Measurements from ENCODE around the gene SNRK. TPM values are rescaled to one million over a fixed set of nuclear protein-coding genes. Genes with fewer than 3 reads are reported as not detected.

Gene SNRK
- total and polyA plus RNA-seq, 11 donors = 9.3 to 41.5 (median 23.0) TPM

- TF ChIP-seq, protein P1, sequence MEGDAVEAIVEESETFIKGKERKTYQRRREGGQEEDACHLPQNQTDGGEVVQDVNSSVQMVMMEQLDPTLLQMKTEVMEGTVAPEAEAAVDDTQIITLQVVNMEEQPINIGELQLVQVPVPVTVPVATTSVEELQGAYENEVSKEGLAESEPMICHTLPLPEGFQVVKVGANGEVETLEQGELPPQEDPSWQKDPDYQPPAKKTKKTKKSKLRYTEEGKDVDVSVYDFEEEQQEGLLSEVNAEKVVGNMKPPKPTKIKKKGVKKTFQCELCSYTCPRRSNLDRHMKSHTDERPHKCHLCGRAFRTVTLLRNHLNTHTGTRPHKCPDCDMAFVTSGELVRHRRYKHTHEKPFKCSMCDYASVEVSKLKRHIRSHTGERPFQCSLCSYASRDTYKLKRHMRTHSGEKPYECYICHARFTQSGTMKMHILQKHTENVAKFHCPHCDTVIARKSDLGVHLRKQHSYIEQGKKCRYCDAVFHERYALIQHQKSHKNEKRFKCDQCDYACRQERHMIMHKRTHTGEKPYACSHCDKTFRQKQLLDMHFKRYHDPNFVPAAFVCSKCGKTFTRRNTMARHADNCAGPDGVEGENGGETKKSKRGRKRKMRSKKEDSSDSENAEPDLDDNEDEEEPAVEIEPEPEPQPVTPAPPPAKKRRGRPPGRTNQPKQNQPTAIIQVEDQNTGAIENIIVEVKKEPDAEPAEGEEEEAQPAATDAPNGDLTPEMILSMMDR (IDR thresholded peaks at IDR 0.05) = no peak
- Histone ChIP-seq H3K36me3 (no peaks in the 10 kb centered on the region), H3K4me1 (peaks cover 0 to 22% (median 0%) of the 10 kb centered on the region in 12 donors), H3K4me3 (no peak overlapping the region), H3K27ac (no peak overlapping the region), H3K9me3 (no peaks in the 10 kb centered on the region), H3K27me3 (no peaks in the 10 kb centered on the region)
- WGBS, 4 donors = 68 to 75% (median 72%) methylated on average over 2 of the region's 2 CpGs
- intact Hi-C loops (cut with DNase I) = no loop called here
- ATAC-seq = no peak
- DNase-seq = no peak
Observed at GRCh38 chr3:43257850-43258249, 28.5 kb upstream of the SNRK start.

DNA sequence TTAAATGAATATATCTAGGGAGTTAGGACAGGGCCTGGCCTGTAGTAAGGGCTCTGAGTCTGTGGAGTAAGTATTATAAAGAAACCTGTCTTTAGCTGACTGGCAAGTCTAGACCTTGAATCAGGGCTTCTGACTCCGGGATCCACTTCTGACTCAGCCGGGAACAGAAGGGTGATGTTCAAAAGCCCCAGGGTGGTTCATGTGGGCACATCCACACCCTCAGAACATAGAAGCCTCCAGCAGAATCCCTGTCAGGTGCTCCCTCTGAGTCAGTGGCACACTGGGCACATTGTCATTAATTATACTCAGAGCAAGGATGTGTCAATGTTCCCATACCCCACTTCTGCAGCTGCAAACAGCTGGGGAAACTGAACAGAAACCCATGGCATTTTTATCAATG, 26.7 kb upstream of the SNRK start:
- intact Hi-C loops (cut with DNase I) = no loop called here

GRCh38 chr3:43260412-43260811, 25.9 kb upstream of the SNRK start:
- Histone ChIP-seq H3K36me3 (no peaks in the 10 kb centered on the region), H3K27ac (no peak overlapping the region), H3K4me3 (no peak overlapping the region), H3K27me3 (no peaks in the 10 kb centered on the region), H3K9me3 (no peaks in the 10 kb centered on the region), H3K4me1 (peaks cover 0 to 15% (median 0%) of the 10 kb centered on the region in 12 donors)
- ATAC-seq = no peak
- DNase-seq = no peak
- WGBS, 4 donors = 93 to 100% (median 96%) methylated on average over 1 of the region's 1 CpG
- intact Hi-C loops (cut with DNase I) = no loop called here
- no peak for TF ChIP-seq POLR2A (IDR thresholded peaks at IDR 0.05)
- TF ChIP-seq, protein P1 (IDR thresholded peaks at IDR 0.05) = no peak

More for the DNA sequence above, 26.7 kb upstream of the SNRK start:
- Histone ChIP-seq H3K27ac (no peak overlapping the region), H3K9me3 (no peaks in the 10 kb centered on the region), H3K27me3 (no peaks in the 10 kb centered on the region), H3K4me1 (peaks cover 0 to 21% (median 0%) of the 10 kb centered on the region in 12 donors), H3K4me3 (no peak overlapping the region), H3K36me3 (no peaks in the 10 kb centered on the region)
- DNase-seq (no peak), ATAC-seq (no peak)
- whole genome bisulfite sequencing, 4 donors = 97 to 100% (median 98%) methylated on average over 2 of the region's 2 CpGs
- TF ChIP-seq POLR2A (IDR thresholded peaks at IDR 0.05) = no peak
- TF ChIP-seq, protein P1 (IDR thresholded peaks at IDR 0.05) = no peak

DNA sequence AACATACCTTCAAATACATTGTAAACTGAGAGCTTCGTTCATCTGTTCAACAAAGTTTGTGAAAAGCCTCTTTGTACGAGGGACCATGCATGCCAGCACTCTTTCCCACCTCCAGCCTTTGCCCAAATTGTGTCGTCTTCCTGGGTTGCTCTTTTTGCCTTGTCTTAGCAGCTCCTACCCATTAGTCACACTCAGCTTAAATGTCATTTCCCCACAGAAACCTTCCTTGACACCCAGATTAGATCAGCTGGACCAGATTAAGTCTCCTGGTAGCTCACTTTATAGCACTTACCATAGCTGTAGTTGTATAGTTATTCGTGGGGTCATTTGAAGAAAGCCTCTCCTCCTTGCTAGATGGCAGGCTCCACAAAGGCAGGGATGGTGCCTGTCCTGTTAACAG, 24.1 kb upstream of the SNRK start:
- TF ChIP-seq, protein P1 (IDR thresholded peaks at IDR 0.05) = no peak
- no peak for TF ChIP-seq POLR2A (IDR thresholded peaks at IDR 0.05)
- H3K27ac ChIP-seq = no peak overlapping the region
- DNase-seq = no peak
- intact Hi-C loops (cut with DNase I) = no loop called here
- H3K36me3 ChIP-seq = no peaks in the 10 kb centered on the region
- no peaks in the 10 kb centered on the region for H3K9me3 ChIP-seq
- WGBS, 4 donors = 88 to 97% (median 91%) methylated on average over 4 of the region's 4 CpGs
- ATAC-seq = no peak
- H3K4me1 ChIP-seq = peaks cover 0 to under 1% (median 0%) of the 10 kb centered on the region in 12 donors
- no peak overlapping the region for H3K4me3 ChIP-seq
- no peaks in the 10 kb centered on the region for H3K27me3 ChIP-seq

All from heart left ventricle (tissue), 16 donors.